GM12865 (cell line): ENCODE measurements around the gene GARIN5B.

Source experiments
- DNase-seq: peaks from one replicate; pipeline ENCODE4 v3.0.0; 2010; ENCODE audit warnings: low read depth
- H3K4me3 ChIP-seq: 2 replicates; pipeline ENCODE4 v1.5.1; 2011; ENCODE audit warnings: mild to moderate bottlenecking, low read depth, low read length, control low read depth
- TF ChIP-seq, protein P1 (sequence below): IDR thresholded peaks from 2 replicates; pipeline ENCODE4 v1.5.1; 2011; ENCODE audit warnings: low read length, control low read depth, low read depth, inconsistent platforms; ENCODE audit not compliant: insufficient read depth; ENCODE audit errors: missing control alignments

Gene GARIN5B

DNA sequence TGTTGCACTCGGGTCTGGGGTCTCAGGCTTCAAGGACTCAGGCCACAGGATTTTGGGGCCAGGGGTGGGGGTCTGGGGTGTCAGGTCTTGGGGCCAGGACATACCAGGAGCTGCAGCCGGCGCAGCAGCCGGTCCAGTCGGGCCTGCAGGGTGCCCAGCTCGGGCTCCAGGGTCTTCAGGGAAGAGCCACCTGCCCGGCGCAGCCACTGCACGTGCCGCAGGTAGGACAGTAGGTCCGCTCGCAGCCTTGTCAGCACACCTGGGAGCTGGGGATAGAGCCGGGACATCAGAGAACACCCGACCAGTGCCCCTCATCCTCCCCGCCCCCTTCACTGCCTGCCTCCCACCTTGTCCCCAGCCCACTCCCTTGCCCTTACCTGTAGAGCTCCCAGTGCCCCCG lies 5.0 kb upstream of the GARIN5B start:
- DNase-seq = no peak
- H3K4me3 ChIP-seq = no peak overlapping the region
- TF ChIP-seq, protein P1, sequence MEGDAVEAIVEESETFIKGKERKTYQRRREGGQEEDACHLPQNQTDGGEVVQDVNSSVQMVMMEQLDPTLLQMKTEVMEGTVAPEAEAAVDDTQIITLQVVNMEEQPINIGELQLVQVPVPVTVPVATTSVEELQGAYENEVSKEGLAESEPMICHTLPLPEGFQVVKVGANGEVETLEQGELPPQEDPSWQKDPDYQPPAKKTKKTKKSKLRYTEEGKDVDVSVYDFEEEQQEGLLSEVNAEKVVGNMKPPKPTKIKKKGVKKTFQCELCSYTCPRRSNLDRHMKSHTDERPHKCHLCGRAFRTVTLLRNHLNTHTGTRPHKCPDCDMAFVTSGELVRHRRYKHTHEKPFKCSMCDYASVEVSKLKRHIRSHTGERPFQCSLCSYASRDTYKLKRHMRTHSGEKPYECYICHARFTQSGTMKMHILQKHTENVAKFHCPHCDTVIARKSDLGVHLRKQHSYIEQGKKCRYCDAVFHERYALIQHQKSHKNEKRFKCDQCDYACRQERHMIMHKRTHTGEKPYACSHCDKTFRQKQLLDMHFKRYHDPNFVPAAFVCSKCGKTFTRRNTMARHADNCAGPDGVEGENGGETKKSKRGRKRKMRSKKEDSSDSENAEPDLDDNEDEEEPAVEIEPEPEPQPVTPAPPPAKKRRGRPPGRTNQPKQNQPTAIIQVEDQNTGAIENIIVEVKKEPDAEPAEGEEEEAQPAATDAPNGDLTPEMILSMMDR = no peak

DNA sequence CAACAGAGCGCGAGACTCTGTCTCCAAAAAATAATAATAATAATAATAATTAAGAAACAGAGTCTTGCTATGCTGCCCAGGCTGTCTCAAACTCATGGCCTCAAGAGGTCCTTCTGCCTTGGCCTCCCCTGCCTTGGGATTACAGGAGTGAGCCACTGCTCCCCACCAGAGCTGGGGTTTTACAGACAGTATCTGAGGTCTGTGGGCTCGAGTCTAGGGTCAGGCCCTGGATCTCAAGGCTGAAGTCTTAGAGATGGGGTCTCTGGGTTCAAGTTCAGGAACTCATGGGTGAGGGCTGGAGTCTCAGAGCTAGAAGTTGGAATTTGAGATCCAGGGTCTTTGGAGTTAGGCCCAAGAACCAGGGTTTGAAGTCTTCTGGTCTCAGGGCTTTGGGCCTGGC lies 3.7 kb upstream of the GARIN5B start:
- TF ChIP-seq, protein P1 = no peak
- H3K4me3 ChIP-seq = no peak overlapping the region
- DNase-seq = no peak

DNA sequence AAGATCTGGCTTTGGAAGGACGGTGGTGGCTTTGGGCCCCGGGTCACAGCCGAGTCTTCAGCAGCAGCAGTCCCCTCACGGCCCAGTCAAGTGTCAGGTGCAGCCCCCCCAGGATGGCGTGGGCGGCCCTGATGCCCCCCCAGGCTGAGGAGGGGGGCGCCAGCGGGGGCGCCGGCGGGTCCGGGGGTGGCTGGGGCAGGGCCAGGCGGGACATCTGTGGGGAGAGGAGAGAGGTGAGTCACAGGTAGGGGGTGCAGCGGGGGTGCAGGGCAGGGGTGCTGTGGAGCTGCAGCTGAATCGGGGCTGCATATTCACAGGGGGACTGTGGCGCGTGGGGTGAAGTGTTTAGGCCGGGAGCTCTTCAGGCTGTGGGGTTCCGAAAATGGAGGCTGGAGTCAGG lies 2.9 kb upstream of the GARIN5B start:
- DNase-seq = no peak
- H3K4me3 ChIP-seq = no peak overlapping the region
- TF ChIP-seq, protein P1 = no peak

DNA sequence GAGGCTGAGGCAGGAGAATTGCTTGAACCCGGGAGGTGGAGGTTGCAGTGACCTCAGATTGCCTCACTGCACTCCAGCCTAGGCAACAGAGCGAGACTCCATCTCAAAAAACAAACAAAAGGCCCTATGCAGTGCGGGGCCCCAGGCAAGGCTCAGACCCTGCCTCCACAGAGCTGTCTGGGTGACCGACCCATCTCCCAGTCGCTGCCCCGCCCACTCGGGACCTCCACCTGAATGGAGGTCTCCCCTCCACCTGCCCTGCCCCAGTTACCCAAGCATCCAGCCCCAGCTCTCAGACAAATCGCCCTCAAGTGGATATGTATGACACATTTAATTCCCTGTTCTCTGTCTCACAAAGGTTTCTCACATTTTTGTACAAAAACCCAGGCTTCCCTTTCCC lies 2.2 kb upstream of the GARIN5B start:
- H3K4me3 ChIP-seq = no peak overlapping the region
- no peak for DNase-seq
- TF ChIP-seq, protein P1 = no peak

DNA sequence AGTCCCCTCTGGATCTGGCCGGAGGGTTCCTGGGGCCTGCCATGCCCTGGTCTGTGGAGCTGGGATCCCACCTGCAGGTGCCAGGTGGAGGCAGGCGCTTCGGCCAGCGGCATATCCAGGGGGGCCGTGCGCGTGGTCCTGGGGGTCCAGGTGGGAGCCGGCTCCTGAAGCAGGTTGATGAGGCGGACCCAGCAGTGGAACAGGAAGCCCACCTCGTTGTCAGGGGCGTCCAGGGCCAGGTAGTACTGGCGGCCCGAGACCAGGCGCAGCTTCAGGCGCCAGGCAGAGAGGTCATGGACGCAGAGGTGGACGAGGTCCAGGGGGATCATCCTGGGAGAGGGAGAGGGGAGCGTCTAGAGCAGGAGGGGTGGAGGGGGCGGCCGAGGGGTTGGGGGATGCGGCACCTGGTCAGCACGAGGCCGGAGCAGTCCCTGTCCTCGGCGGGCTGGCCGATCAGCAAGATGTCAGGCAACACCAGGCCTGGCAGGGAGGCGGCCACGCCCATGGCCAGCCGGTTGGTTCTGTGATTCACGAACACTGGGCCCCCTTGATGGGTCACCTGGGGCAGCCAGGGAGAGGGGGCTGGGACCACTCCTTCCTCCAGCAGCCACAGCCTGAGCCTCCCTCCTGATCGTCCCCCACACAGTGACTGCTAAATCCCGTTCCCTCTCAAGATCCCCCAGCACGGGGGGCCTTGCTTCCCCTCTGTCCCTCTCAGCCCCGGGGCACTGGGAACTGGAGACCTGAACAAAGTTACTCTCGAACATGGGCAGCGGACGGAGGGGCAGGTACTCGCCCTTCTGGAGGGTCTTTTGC lies 678 bp downstream of the GARIN5B start:
- no peak for DNase-seq
- no peak overlapping the region for H3K4me3 ChIP-seq
- TF ChIP-seq, protein P1 = no peak

DNA sequence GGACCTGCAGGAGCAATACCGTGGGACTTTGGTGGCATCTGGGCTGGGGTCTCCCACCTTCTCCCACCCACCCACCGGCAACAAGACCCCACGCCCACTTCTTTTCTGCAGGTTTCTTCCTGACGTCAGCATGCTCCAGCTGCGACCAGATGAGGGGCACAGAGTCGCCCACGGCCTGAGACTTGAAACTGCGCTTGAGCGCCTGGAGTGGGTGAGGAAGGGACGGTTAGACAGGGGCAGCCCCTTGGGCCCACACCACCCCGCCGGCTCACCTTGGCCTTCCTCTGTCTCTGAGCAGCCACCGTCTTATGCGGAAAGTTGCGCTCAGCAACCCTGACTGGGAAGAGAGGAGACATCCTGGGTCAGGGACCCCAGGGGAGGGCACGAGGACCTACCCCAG lies 2.2 kb downstream of the GARIN5B start:
- no peak overlapping the region for H3K4me3 ChIP-seq
- TF ChIP-seq, protein P1 = no peak
- DNase-seq = no peak
